Brain microvascular endothelial cell (primary cell): ENCODE measurements around the gene NFIC.
"Not testable (repeated sequence)": the region's sequence is repeated elsewhere in the genome, so short reads cannot be mapped to it uniquely, and the experiment has no call there.

ENCODE experiments used
- DNase-seq: peaks from one replicate; pipeline ENCODE4 v3.0.0-alpha.2; 2020
- H3K27ac ChIP-seq: fragments of 250-450 bp; sonication (Bioruptor Pico); 2 replicates; pipeline ENCODE4 v1.5.1; 2020; ENCODE audit warnings: mild to moderate bottlenecking, moderate library complexity
- H3K27me3 ChIP-seq: fragments of 250-450 bp; sonication (Bioruptor Pico); replicated peaks from 2 replicates; pipeline ENCODE4 v1.5.1; 2020; ENCODE audit warnings: mild to moderate bottlenecking
- H3K36me3 ChIP-seq: fragments of 250-450 bp; sonication (Bioruptor Pico); replicated peaks from 2 replicates; pipeline ENCODE4 v1.5.1; 2020; ENCODE audit warnings: mild to moderate bottlenecking
- H3K4me3 ChIP-seq: 2 replicates; pipeline ENCODE4 v1.5.1; 2011; ENCODE audit warnings: low read depth, mild to moderate bottlenecking, control low read depth, low read length, moderate library complexity
- CTCF ChIP-seq: IDR thresholded peaks from 2 replicates; pipeline ENCODE4 v1.5.1; 2011; ENCODE audit warnings: low read depth, mild to moderate bottlenecking, moderate library complexity, low read length, control low read depth, inconsistent platforms; ENCODE audit errors: missing control alignments
- in situ Hi-C: cut with HindIII; loops from 2 replicates; pipeline ENCODE4 v1.10.0; 2017; ENCODE audit warnings: low sequenced_read_pairs, low pct_ligation_motif_present

NFIC gene

GRCh38 chr19:3398114-3398899 lies 31.9 kb downstream of the NFIC start:
- Histone ChIP-seq H3K4me3 (no peak overlapping the region), H3K27me3 (no peaks in the 10 kb centered on the region), H3K27ac (no peak overlapping the region), H3K36me3 (peaks cover 14% of the 10 kb centered on the region)
- in situ Hi-C loops = no loop called here
- TF ChIP-seq CTCF = no peak
- DNase-seq = no peak

GRCh38 chr19:3398900-3399278 lies 32.5 kb downstream of the NFIC start:
- Histone ChIP-seq H3K4me3 (no peak overlapping the region), H3K27ac (no peak overlapping the region)
- no peak for TF ChIP-seq CTCF

GRCh38 chr19:3399311-3399710 lies 32.9 kb downstream of the NFIC start:
- H3K4me3 ChIP-seq, in situ Hi-C loops, H3K27ac ChIP-seq, DNase-seq, H3K27me3 ChIP-seq: not testable (repeated sequence)
- H3K36me3 ChIP-seq = peaks cover 13% of the 10 kb centered on the region

More at GRCh38 chr19:3398900-3399278, 32.5 kb downstream of the NFIC start:
- Histone ChIP-seq H3K36me3 (peaks cover 13% of the 10 kb centered on the region), H3K27me3 (no peaks in the 10 kb centered on the region)
- in situ Hi-C loops = no loop called here
- DNase-seq = no peak

GRCh38 chr19:3401004-3401768 lies 34.8 kb downstream of the NFIC start:
- no peak overlapping the region for H3K4me3 ChIP-seq
- H3K27ac ChIP-seq = no peak overlapping the region
- H3K36me3 ChIP-seq = peaks cover 13% of the 10 kb centered on the region
- no peak for DNase-seq
- in situ Hi-C loops = no loop called here
- no peaks in the 10 kb centered on the region for H3K27me3 ChIP-seq
- TF ChIP-seq CTCF = no peak

GRCh38 chr19:3402631-3403443 lies 36.5 kb downstream of the NFIC start:
- peak overlapping the region; percentile 96 for H3K27ac ChIP-seq
- in situ Hi-C loops = no loop called here
- H3K36me3 ChIP-seq = peaks cover 14% of the 10 kb centered on the region
- H3K4me3 ChIP-seq = no peak overlapping the region
- DNase-seq = no peak
- TF ChIP-seq CTCF = no peak
- no peaks in the 10 kb centered on the region for H3K27me3 ChIP-seq
